HCT116 (cell line): ENCODE data around the gene STAMBPL1. TPM values are rescaled to one million over a fixed set of nuclear protein-coding genes. Genes with fewer than 3 reads are reported as not detected.

Source experiments
- ATAC-seq: fragments of 200-7000 bp; cut with Tn5 transposase; 2 replicates; pipeline ENCODE4 v1.9.1; 2020; ENCODE audit warnings: mild to moderate bottlenecking, moderate library complexity
- Bru-seq: library from RNA; stranded (reverse); fragments of 400-500 nt; gene quantifications from one replicate; lab custom pipeline; 2021; lab: Mats Ljungman, UMichigan
- BruChase-seq, 2 experiments: library from RNA; stranded (reverse); fragments of 400-500 nt; gene quantifications; one replicate each; lab custom pipeline; 2021; lab: Mats Ljungman, UMichigan
- BruUV-seq: library from RNA; stranded (reverse); fragments of 400-500 nt; replicated peaks from 2 replicates; lab custom pipeline; 2021; lab: Mats Ljungman, UMichigan
- CTCF ChIA-PET: fragments of 300-600 bp; sonication (Branson Sonifier 250); formaldehyde crosslinking; loops from one replicate; lab custom pipeline; 2021; ENCODE audit warnings: antibody characterized with exemption; lab: Charles Lee
- POLR2A ChIA-PET: fragments of 300-600, 350-600 bp; sonication (Branson Sonifier 250); formaldehyde crosslinking; loops from one replicate; lab custom pipeline; 2021; ENCODE audit warnings: antibody characterized with exemption; lab: Charles Lee
- RAD21 ChIA-PET, 2 experiments: fragments of 300-600 bp; sonication (Branson Sonifier 250); formaldehyde crosslinking; loops; one replicate each; lab custom pipeline; 2023; ENCODE audit warnings: low total read pairs in 2 of 2; ENCODE audit not compliant: uncharacterized antibody in 2 of 2, unreplicated experiment in 2 of 2, low non-redundant PET in 1 of 2; lab: Charles Lee
- DNase-seq: peaks from one replicate; pipeline ENCODE4 v3.0.0-alpha.2; 2010; ENCODE audit warnings: low read depth, low spot score
- H2AFZ ChIP-seq: fragments of 200-600 bp; shearing (Covaris generic), sonication (generic); 2 replicates; pipeline ENCODE4 v1.6.1; 2017; ENCODE audit warnings: low read depth, mixed run types, mixed read lengths, antibody characterized with exemption, low read length; ENCODE audit not compliant: poor library complexity, severe bottlenecking
- H3K27ac ChIP-seq: 2 replicates; pipeline ENCODE4 v1.5.1; 2012; ENCODE audit warnings: low read depth, low read length
- H3K27me3 ChIP-seq: fragments of 200-600 bp; sonication (generic); 2 replicates; pipeline ENCODE4 v1.6.1; 2016; ENCODE audit warnings: mixed run types, low read length, mixed read lengths; ENCODE audit not compliant: insufficient read depth
- H3K36me3 ChIP-seq, 2 experiments: fragments of 200-500 bp in 1 of 2; fragments of 200-600 bp in 1 of 2; sonication (Bioruptor generic) in 1 of 2; sonication (generic) in 1 of 2; 2 replicates each; pipeline versions ENCODE4 v1.5.1 to v1.6.1; 2014 to 2016; ENCODE audit warnings: low read length in 2 of 2, inconsistent platforms in 1 of 2, mixed read lengths in 1 of 2, mixed run types in 1 of 2; ENCODE audit not compliant: insufficient read depth in 2 of 2, control insufficient read depth in 1 of 2
- H3K4me1 ChIP-seq, 2 experiments: fragments of 200-600 bp in 1 of 2; sonication (generic) in 1 of 2; 2 replicates each; pipeline versions ENCODE4 v1.5.1 to v1.6.1; 2012 to 2017; ENCODE audit warnings: low read length in 2 of 2, inconsistent platforms in 1 of 2, mild to moderate bottlenecking in 1 of 2, mixed read lengths in 1 of 2, mixed run types in 1 of 2, moderate library complexity in 1 of 2; ENCODE audit not compliant: insufficient read depth in 2 of 2, control insufficient read depth in 1 of 2
- H3K4me2 ChIP-seq: fragments of 200-600 bp; sonication (generic); 2 replicates; pipeline ENCODE4 v1.6.1; 2017; ENCODE audit warnings: mixed run types, low read length, mixed read lengths
- H3K4me3 ChIP-seq, 2 experiments: fragments of 200-600 bp in 1 of 2; sonication (generic) in 1 of 2; replicated peaks in 1 of 2; 2 replicates each; pipeline ENCODE4 v1.5.1; 2011 to 2016; ENCODE audit warnings: low read length in 2 of 2, control low read depth in 1 of 2, low read depth in 1 of 2, mild to moderate bottlenecking in 1 of 2, mixed read lengths in 1 of 2, mixed run types in 1 of 2
- H3K79me2 ChIP-seq: fragments of 200-600 bp; sonication (generic); 2 replicates; pipeline ENCODE4 v1.6.1; 2017; ENCODE audit warnings: mild to moderate bottlenecking, mixed run types, low read length, moderate library complexity, mixed read lengths; ENCODE audit not compliant: insufficient read depth
- H3K9ac ChIP-seq: fragments of 200-600 bp; sonication (generic); 2 replicates; pipeline ENCODE4 v1.6.1; 2016; ENCODE audit warnings: low read length, mixed read lengths
- H3K9me2 ChIP-seq: fragments of 200-600 bp; sonication (generic), shearing (Covaris generic); 2 replicates; pipeline ENCODE4 v1.6.1; 2017; ENCODE audit warnings: mixed run types, mild to moderate bottlenecking, moderate library complexity; ENCODE audit not compliant: insufficient read depth
- H3K9me3 ChIP-seq, 2 experiments: fragments of 200-500 bp in 1 of 2; fragments of 200-600 bp in 1 of 2; sonication (Bioruptor generic) in 1 of 2; sonication (generic) in 1 of 2; 2 replicates each; pipeline ENCODE4 v1.6.1; 2014 to 2017; ENCODE audit warnings: low read length in 2 of 2, mixed read lengths in 2 of 2, inconsistent platforms in 1 of 2, low read depth in 1 of 2, mild to moderate bottlenecking in 1 of 2, mixed run types in 1 of 2, moderate library complexity in 1 of 2; ENCODE audit not compliant: control insufficient read depth in 1 of 2, insufficient read depth in 1 of 2
- H4K20me1 ChIP-seq: fragments of 200-600 bp; sonication (generic), shearing (Covaris generic); 2 replicates; pipeline ENCODE4 v1.6.1; 2017; ENCODE audit warnings: mixed run types, mild to moderate bottlenecking, moderate library complexity; ENCODE audit not compliant: insufficient read depth
- CBX3 ChIP-seq: IDR thresholded peaks from 2 replicates; pipeline ENCODE4 v1.6.1; 2012; ENCODE audit warnings: low read depth
- CEBPB ChIP-seq: IDR thresholded peaks from 2 replicates; pipeline ENCODE4 v1.6.1; 2012; ENCODE audit warnings: low read depth
- EGR1 ChIP-seq: IDR thresholded peaks from 2 replicates; pipeline ENCODE4 v1.6.1; 2012; ENCODE audit warnings: low read depth
- ELF1 ChIP-seq: IDR thresholded peaks from 2 replicates; pipeline ENCODE4 v1.6.1; 2012; ENCODE audit warnings: low read depth, borderline replicate concordance
- EZH2 ChIP-seq: fragments of 200-600 bp; sonication (generic); IDR thresholded peaks from 2 replicates; pipeline ENCODE4 v1.6.1; 2017; ENCODE audit warnings: antibody characterized with exemption, mixed run types
- TCF7L2 ChIP-seq: IDR thresholded peaks from 2 replicates; pipeline ENCODE4 v1.7.0; 2011; ENCODE audit warnings: borderline replicate concordance, inconsistent platforms; ENCODE audit not compliant: insufficient read depth, insufficient read length; ENCODE audit errors: extremely low read depth
- ZFX ChIP-seq: fragments of 450-650 bp; IDR thresholded peaks from 2 replicates; pipeline ENCODE4 v1.6.1; 2017
- intact Hi-C: fragments of 100-400 bp; cut with micrococcal nuclease; formaldehyde crosslinking; loops from 2 replicates; pipeline ENCODE4 v1.10.0; 2022
- long read RNA-seq: library from polyadenylated mRNA; unstranded; transcript quantifications from one replicate; pipeline ENCODE4 v2.0.0, GENCODE V29; 2021; ENCODE audit not compliant: unreplicated experiment
- polyA plus RNA-seq: library from polyadenylated mRNA; unstranded; fragments of >200 nt; gene quantifications from 2 replicates; pipeline ENCODE4 v1.2.1, GENCODE V29; 2012; ENCODE audit warnings: missing spikeins
- total RNA-seq: library from RNA; stranded (reverse); gene quantifications from one replicate; pipeline ENCODE4 v1.2.1, GENCODE V29; 2021; ENCODE audit not compliant: unreplicated experiment

Gene STAMBPL1
- total RNA-seq, result 11.0 TPM
- 5.9 and 7.5 TPM in 2 replicates for polyA plus RNA-seq
- percentile 62 among the genes with signal in this experiment for Bru-seq, nascent RNA
- BruChase-seq, experiment 1, labeled RNA remaining after a 6-hour chase, result percentile 54 among the genes with signal in this experiment
- percentile 59 among the genes with signal in this experiment for BruChase-seq, experiment 2, labeled RNA remaining after a 2-hour chase
- long read RNA-seq, transcript STAMBPL1-203 (11 exons, 2,532 nt), result major isoform, 17 of 22 reads
- long read RNA-seq, partial matches to known transcripts, result 0 of 22 reads
- long read RNA-seq, other reads (novel, unspliced or antisense), result 5 of 22 reads

DNA sequence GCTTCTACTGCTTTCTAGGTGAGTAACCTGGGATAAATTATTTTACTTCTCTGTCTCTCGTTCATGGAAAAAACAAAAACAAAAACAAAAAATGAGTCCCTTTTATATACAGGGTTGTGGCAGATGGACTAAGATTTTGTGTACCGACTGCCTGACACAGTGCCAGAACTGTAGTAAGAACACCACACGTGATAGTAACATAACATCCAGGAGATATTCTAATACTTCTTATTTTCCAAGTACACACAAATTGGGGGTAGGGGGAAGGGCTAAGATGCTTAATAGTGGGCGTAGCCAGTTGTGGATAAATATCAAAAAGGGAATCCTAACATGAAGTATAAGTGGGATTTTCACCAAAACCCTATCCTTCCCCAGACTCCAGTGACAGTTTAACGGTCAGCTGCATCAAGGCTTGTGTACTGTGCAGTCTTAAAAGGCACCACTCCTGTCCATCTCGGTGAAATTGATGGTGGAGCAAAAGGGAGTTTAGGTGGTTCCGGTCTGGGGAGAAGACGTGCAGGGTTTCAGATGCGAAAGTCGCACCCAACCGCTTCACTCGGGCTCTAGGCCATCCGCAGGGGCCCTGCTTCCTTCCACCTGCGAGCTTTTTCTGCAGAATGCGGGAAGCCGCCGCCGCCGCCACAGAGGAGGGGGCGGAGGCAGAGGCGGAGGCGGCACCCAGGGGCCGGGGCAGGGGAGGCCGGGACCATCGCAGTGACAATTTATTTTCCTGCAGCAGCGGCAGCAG, at the start of gene STAMBPL1:
STAMBPL1 (plus strand) TSS at position 712 of the 748 bp plus-strand sequence. CDS start 21,464 bp downstream, outside the sequence.
- ChIA-PET CTCF (interaction anchor here (0.9 to 1.9 kb wide), 4 partner anchors 9 to 55 kb away, joined by 3 to 5 read pairs (median 3); no protein-coding TSS in a partner anchor), POLR2A (no interaction called here), RAD21 (no interaction called here)
- intact Hi-C loops, result no loop called here
- H3K79me2 ChIP-seq, result peaks cover 16% of the 10 kb centered on the region
- no peaks in the 10 kb centered on the region for H4K20me1 ChIP-seq
- H3K9me3 ChIP-seq, result no peaks in the 10 kb centered on the region
- ATAC-seq (peak; percentile 70), DNase-seq (no peak)
- peak within 1 kb of the TSS; percentile 93 for H3K27ac ChIP-seq
- peak within 1 kb of the TSS; percentile 71 for H3K9ac ChIP-seq
- H3K4me1 ChIP-seq, result peaks cover 24 to 46% of the 10 kb centered on the region in 2 experiments
- H3K36me3 ChIP-seq, result no peaks in the 10 kb centered on the region
- no peaks in the 10 kb centered on the region for H3K9me2 ChIP-seq
- H3K4me2 ChIP-seq, result peak within 1 kb of the TSS; percentile 87
- H2AFZ ChIP-seq, result peak within 1 kb of the TSS; percentile 79
- TF ChIP-seq EGR1, result peak; percentile 86
- 0 out of 2 replicates have a peak, but pooled peaks have one; percentile 11 for TF ChIP-seq CBX3
- no peak for TF ChIP-seq EZH2
- H3K4me3 ChIP-seq, result peak within 1 kb of the TSS; percentile 64 to 75
- TSS peak; percentile 39 for BruUV-seq
- no peaks in the 10 kb centered on the region for H3K27me3 ChIP-seq

- DNase-seq, result no peak
- H3K27ac ChIP-seq, result no peak overlapping the region
- ChIA-PET POLR2A (no interaction called here), CTCF (no interaction called here), RAD21 (no interaction called here)
- H3K79me2 ChIP-seq, result no peaks in the 10 kb centered on the region
- no peaks in the 10 kb centered on the region for H4K20me1 ChIP-seq
- intact Hi-C loops, result no loop called here
- H3K9ac ChIP-seq, result no peak overlapping the region
- no TSS peak for BruUV-seq
- H3K36me3 ChIP-seq, result no peaks in the 10 kb centered on the region
- no peaks in the 10 kb centered on the region for H3K9me2 ChIP-seq
- H3K4me3 ChIP-seq, result no peak overlapping the region
- H2AFZ ChIP-seq, result no peak overlapping the region
- TF ChIP-seq ZFX (no peak), TCF7L2 (no peak), ELF1 (no peak), CEBPB (no peak), EZH2 (no peak)
- no peak for ATAC-seq
- H3K27me3 ChIP-seq, result no peaks in the 10 kb centered on the region
- no peaks in the 10 kb centered on the region for H3K9me3 ChIP-seq
- no peak overlapping the region for H3K4me2 ChIP-seq
- H3K4me1 ChIP-seq, result peaks cover 3 to 10% of the 10 kb centered on the region in 2 experiments; a peak in 1 of 4 replicates
Observed at GRCh38 chr10:88830643-88831268, 49.3 kb upstream of the STAMBPL1 start.
